ENCODE data around the gene METTL2B. TPM values are rescaled to one million over a fixed set of nuclear protein-coding genes. Genes with fewer than 3 reads are reported as not detected.
"Not testable (repeated sequence)": the region's sequence is repeated elsewhere in the genome, so short reads cannot be mapped to it uniquely, and the experiment has no call there.

Gene METTL2B
- total RNA-seq, 2 experiments from 2014 or later: 42.2 to 42.8 TPM

DNA sequence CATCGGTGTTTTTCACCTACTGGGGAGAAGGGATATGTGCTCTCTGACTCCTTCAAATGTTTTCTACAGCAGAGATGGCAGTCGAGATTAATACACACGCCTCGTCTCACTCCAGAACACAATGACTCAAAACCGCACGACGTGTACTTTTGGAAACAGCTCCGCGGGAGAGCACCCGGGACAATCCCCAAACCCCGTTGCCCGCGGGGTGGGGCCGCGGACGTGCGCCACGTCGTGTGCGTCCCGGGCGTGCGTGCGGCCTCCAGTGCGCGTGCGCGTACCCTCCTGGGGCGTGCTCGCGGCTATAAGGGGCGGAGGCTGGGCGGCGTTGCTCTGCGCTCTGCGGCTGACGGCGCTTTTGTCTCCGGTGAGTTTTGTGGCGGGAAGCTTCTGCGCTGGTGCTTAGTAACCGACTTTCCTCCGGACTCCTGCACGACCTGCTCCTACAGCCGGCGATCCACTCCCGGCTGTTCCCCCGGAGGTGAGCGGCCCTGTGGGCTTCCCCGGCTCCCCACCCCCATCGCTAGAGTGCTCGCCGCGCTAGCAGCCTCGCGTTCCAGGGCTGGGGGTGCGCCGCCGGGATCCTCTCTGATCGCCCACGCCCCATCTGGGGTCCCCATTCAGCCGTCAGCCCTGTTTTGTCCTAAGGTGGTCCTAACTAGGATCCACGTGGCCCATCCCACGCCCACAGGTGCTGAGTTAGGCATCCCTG, 20.8 kb upstream of the METTL2B start, which contains the start of gene HILPDA:
Gene HILPDA, plus strand, starts transcription at position 336 of the 712 bp plus-strand sequence. CDS start 1,391 bp downstream, outside the sequence.
- peaks cover 5% of the 10 kb centered on the region for H3K27me3 Mint-ChIP-seq
- peak within 1 kb of the TSS; percentile 96 for H3K4me3 Mint-ChIP-seq
- intact Hi-C loops (cut with micrococcal nuclease): loop anchor here (1.0 to 10.0 kb wide), 4 partner anchors 21 to 803 kb away; partner anchors contain the start of genes ATP6V1F, IMPDH1, METTL2B and SND1
- peak within 1 kb of the TSS; percentile 95 for H3K27ac Mint-ChIP-seq
- POLR2A ChIA-PET: interaction anchor here (0.8 to 1.3 kb wide), 4 partner anchors 10 to 45 kb away, joined by 3 to 4 read pairs (median 3); no protein-coding TSS in a partner anchor
- H3K4me1 Mint-ChIP-seq (ENCODE audit: low read depth): peaks cover 62% of the 10 kb centered on the region
- H3K9me3 Mint-ChIP-seq: no peaks in the 10 kb centered on the region
- peak; percentile 97 for DNase-seq
- CTCF ChIA-PET: interaction anchor here (0.6 to 1.8 kb wide), 9 partner anchors 11 to 471 kb away, joined by 3 to 26 read pairs (median 3); partner anchors contain the start of gene RBM28
- H3K36me3 Mint-ChIP-seq: peaks cover 33% of the 10 kb centered on the region

DNA sequence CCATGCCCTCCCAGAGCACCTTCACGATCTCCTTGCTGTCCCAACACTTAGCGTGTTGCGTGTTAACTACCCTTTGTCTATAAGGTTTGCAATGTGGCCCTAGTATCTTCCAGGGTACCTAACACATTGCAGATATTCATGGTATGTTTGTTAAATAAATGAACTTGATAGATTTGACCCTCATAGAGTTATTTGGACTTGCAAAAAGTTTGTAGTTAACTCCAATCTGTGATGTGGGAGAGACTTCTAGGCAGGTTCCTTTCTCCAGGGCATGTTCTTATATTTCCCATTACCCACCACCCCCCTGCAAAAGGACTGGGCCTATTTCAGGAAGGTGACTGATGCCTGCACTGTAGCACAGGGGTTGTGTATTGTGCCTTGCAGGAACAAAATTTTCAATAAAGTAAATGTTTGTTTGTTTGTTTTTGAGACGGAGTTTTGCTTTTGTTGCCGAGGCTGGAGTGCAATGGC, 20.3 kb upstream of the METTL2B start:
- intact Hi-C loops (cut with micrococcal nuclease): loop anchor here (5.0 to 10.0 kb wide), 2 partner anchors 409 to 804 kb away; partner anchors contain the start of genes ATP6V1F and SND1
- Mint-ChIP-seq H3K4me1 (ENCODE audit: low read depth) (peaks cover 57% of the 10 kb centered on the region), H3K27ac (peak overlapping the region; percentile 86), H3K9me3 (no peaks in the 10 kb centered on the region), H3K27me3 (peaks cover 5% of the 10 kb centered on the region), H3K36me3 (peaks cover 33% of the 10 kb centered on the region), H3K4me3 (peak overlapping the region; percentile 96)
- no peak for DNase-seq
- ChIA-PET POLR2A (no interaction called here), CTCF (interaction anchor here (1.5 to 1.8 kb wide), 3 partner anchors 12 to 30 kb away, joined by 3 to 26 read pairs (median 10); no protein-coding TSS in a partner anchor)

GRCh38 chr7:128457385-128457784, 19.2 kb upstream of the METTL2B start:
- H3K27ac Mint-ChIP-seq, H3K27me3 Mint-ChIP-seq, POLR2A ChIA-PET, H3K9me3 Mint-ChIP-seq, DNase-seq: not testable (repeated sequence)
- peaks cover 33% of the 10 kb centered on the region for H3K36me3 Mint-ChIP-seq
- intact Hi-C loops (cut with micrococcal nuclease): loop anchor here (5.0 to 10.0 kb wide), 2 partner anchors 407 to 805 kb away; partner anchors contain the start of genes ATP6V1F and SND1
- CTCF ChIA-PET: interaction anchor here (6.5 kb wide), 1 partner anchor 31 kb away, joined by 381 read pairs; no protein-coding TSS in a partner anchor
- peaks cover 46% of the 10 kb centered on the region for H3K4me1 Mint-ChIP-seq (ENCODE audit: low read depth)
- H3K4me3 Mint-ChIP-seq: peak overlapping the region; percentile 96

DNA sequence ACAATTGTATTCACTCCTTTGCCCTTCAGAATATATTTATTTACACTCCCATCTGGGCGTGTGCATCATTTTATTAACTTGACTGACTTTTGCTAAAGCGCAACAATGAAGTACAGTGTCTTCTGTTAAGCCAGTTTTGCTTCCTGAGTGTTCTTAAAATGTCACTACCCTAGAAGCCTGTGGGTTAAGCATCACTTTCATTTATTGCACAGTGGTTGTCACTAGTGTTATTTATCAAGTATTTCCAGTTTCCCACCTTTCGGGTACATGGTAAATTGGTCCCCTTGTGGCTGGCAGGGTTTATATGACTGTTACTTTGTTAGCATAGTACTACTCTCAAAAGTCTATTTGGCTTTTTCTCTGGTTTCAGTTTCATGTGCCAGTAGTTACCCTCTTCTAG, 17.6 kb upstream of the METTL2B start:
- DNase-seq: peak; percentile 59
- Mint-ChIP-seq H3K4me3 (peak overlapping the region; percentile 96), H3K36me3 (peaks cover 38% of the 10 kb centered on the region), H3K9me3 (no peaks in the 10 kb centered on the region), H3K27me3 (no peaks in the 10 kb centered on the region), H3K4me1 (ENCODE audit: low read depth) (peaks cover 41% of the 10 kb centered on the region), H3K27ac (peak overlapping the region; percentile 90)
- intact Hi-C loops (cut with micrococcal nuclease): loop anchor here (1.0 to 10.0 kb wide), 7 partner anchors 8 to 807 kb away; partner anchors contain the start of genes ATP6V1F and SND1
- ChIA-PET CTCF (interaction anchor here (0.6 to 6.5 kb wide), 6 partner anchors 10 to 573 kb away, joined by 3 to 381 read pairs (median 28); partner anchors contain the start of gene METTL2B), POLR2A (no interaction called here)

DNA sequence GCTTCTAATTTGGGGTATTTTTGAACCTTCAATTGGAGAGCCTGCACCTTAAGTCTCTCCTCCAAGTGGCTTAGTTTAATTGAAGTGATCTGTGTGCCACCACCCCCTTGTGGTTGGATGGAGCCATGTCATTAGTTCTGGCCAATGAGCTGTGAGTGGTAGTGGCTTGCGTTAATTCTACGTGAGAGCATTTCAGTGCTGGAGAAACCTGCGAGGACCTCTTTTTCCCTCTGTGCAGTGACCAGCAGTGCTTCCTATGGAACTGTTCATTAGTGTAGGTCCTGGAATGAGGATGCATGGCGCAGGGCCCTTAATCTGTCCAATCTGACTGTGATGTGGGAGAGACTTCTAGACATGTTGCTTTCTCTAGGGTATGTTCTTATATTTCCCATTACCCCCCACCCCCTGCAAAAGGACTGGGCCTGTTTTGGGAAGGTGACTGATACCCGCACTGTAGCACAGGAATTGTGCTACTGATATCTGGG, 17.1 kb upstream of the METTL2B start:
- ChIA-PET CTCF (interaction anchor here (0.6 to 6.5 kb wide), 11 partner anchors 11 to 573 kb away, joined by 3 to 381 read pairs (median 21); partner anchors contain the start of genes IMPDH1 and METTL2B), POLR2A (interaction anchor here (0.8 kb wide), 1 partner anchor 32 kb away, joined by 7 read pairs; no protein-coding TSS in a partner anchor)
- H3K9me3 Mint-ChIP-seq: no peaks in the 10 kb centered on the region
- peak overlapping the region; percentile 44 for H3K27ac Mint-ChIP-seq
- H3K4me3 Mint-ChIP-seq: peak overlapping the region; percentile 49
- H3K4me1 Mint-ChIP-seq (ENCODE audit: low read depth): peaks cover 37% of the 10 kb centered on the region
- H3K36me3 Mint-ChIP-seq: peaks cover 39% of the 10 kb centered on the region
- intact Hi-C loops (cut with micrococcal nuclease): loop anchor here (1.0 to 10.0 kb wide), 7 partner anchors 8 to 807 kb away; partner anchors contain the start of genes ATP6V1F and SND1
- peak; percentile 75 for DNase-seq
- no peaks in the 10 kb centered on the region for H3K27me3 Mint-ChIP-seq

GRCh38 chr7:128462460-128462859, 14.1 kb upstream of the METTL2B start:
- Mint-ChIP-seq H3K9me3 (no peaks in the 10 kb centered on the region), H3K27me3 (no peaks in the 10 kb centered on the region), H3K27ac (no peak overlapping the region), H3K4me1 (ENCODE audit: low read depth) (peaks cover 24% of the 10 kb centered on the region), H3K36me3 (peaks cover 26% of the 10 kb centered on the region), H3K4me3 (no peak overlapping the region)
- ChIA-PET CTCF (interaction anchor here (0.6 to 6.5 kb wide), 6 partner anchors 36 to 340 kb away, joined by 3 to 381 read pairs (median 22); no protein-coding TSS in a partner anchor), POLR2A (no interaction called here)
- intact Hi-C loops (cut with micrococcal nuclease): no loop called here
- no peak for DNase-seq

GRCh38 chr7:128463345-128463744, 13.2 kb upstream of the METTL2B start:
- H3K27ac Mint-ChIP-seq; DNase-seq; H3K9me3 Mint-ChIP-seq; CTCF ChIA-PET; H3K27me3 Mint-ChIP-seq; intact Hi-C loops (cut with micrococcal nuclease); H3K4me3 Mint-ChIP-seq; POLR2A ChIA-PET: not testable (repeated sequence)
- H3K36me3 Mint-ChIP-seq: peaks cover 19% of the 10 kb centered on the region
- peaks cover 16% of the 10 kb centered on the region for H3K4me1 Mint-ChIP-seq (ENCODE audit: low read depth)

DNA sequence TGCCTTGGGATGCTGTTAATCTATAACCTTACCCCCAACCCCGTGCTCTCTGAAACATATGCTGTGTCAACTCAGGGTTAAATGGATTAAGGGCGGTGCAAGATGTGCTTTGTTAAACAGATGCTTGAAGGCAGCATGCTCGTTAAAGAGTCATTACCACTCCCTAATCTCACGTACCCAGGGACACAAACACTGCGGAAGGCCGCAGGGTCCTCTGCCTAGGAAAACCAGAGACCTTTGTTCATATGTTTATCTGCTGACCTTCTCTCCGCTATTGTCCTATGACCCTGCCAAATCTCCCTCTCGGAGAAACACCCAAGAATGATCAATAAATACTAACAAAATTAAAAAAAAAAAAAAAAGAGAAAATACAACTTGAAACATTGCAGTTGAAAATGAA, 12.6 kb upstream of the METTL2B start:
- not testable (repeated sequence) for H3K27ac Mint-ChIP-seq

DNA sequence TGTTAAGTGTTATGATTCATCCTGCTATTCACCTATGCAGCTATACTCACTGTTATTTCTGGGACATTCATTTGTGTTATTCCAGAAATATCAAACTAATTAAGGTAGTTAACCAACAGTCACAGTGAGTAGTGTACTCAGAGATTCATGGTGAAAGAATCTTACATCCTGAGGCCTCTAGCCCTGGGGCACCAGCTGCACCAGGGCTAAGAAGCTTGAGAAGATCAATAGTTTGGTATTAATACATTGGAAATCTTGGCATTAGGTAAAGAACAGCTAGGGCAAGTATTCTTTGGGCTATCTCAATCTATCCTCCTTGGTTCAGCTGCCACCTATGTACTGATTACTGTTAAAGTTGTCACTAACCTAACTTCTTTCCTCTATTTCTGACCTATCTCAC, 9.7 kb upstream of the METTL2B start:
- H3K27ac Mint-ChIP-seq: not testable (repeated sequence)

More for the DNA sequence above, 12.6 kb upstream of the METTL2B start:
- peaks cover 10% of the 10 kb centered on the region for H3K4me1 Mint-ChIP-seq (ENCODE audit: low read depth)
- intact Hi-C loops (cut with micrococcal nuclease); H3K4me3 Mint-ChIP-seq; H3K9me3 Mint-ChIP-seq; H3K27me3 Mint-ChIP-seq; POLR2A ChIA-PET; CTCF ChIA-PET; DNase-seq: not testable (repeated sequence)
- H3K36me3 Mint-ChIP-seq: peaks cover 14% of the 10 kb centered on the region

DNA sequence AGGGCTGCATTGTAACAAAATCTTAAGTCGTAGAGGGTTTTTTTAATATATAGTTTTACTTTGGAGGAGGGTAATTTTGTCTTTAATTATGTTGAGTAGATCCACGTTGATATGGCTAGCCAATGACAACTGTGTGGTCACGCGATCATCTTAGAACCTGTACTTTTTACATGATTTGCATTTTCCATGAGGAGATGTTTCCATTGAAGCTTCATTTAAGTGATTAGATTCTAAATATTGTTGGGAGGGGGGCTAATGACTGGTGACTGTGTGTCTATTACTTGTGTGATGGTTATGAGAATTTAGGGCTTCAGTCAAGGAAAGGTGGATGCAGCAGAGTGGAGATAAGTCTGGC, 765 bp downstream of the METTL2B start:
- Mint-ChIP-seq H3K27ac (peak overlapping the region; percentile 91), H3K4me1 (ENCODE audit: low read depth) (peaks cover 31% of the 10 kb centered on the region), H3K4me3 (peak overlapping the region; percentile 91)
- POLR2A ChIA-PET, DNase-seq, H3K27me3 Mint-ChIP-seq, H3K9me3 Mint-ChIP-seq, H3K36me3 Mint-ChIP-seq, CTCF ChIA-PET: not testable (repeated sequence)
- intact Hi-C loops (cut with micrococcal nuclease): loop anchor here (2.0 to 5.0 kb wide), 3 partner anchors 23 to 405 kb away; partner anchors contain the start of gene HILPDA

More for the DNA sequence above, 9.7 kb upstream of the METTL2B start:
- POLR2A ChIA-PET; H3K4me1 Mint-ChIP-seq (ENCODE audit: low read depth); H3K9me3 Mint-ChIP-seq; intact Hi-C loops (cut with micrococcal nuclease); H3K4me3 Mint-ChIP-seq; DNase-seq; H3K27me3 Mint-ChIP-seq; CTCF ChIA-PET; H3K36me3 Mint-ChIP-seq: not testable (repeated sequence)

- H3K4me3 Mint-ChIP-seq, CTCF ChIA-PET, DNase-seq, H3K36me3 Mint-ChIP-seq, H3K9me3 Mint-ChIP-seq, POLR2A ChIA-PET, H3K27ac Mint-ChIP-seq, H3K27me3 Mint-ChIP-seq: not testable (repeated sequence)
- intact Hi-C loops (cut with micrococcal nuclease): loop anchor here (5.0 kb wide), 1 partner anchor 403 kb away; no protein-coding TSS in a partner anchor
- peaks cover 31% of the 10 kb centered on the region for H3K4me1 Mint-ChIP-seq (ENCODE audit: low read depth)
Measured at GRCh38 chr7:128479082-128479481, 2.5 kb downstream of the METTL2B start.

GRCh38 chr7:128488134-128488533, 11.6 kb downstream of the METTL2B start:
- H3K4me1 Mint-ChIP-seq (ENCODE audit: low read depth); H3K4me3 Mint-ChIP-seq; intact Hi-C loops (cut with micrococcal nuclease); H3K27ac Mint-ChIP-seq; POLR2A ChIA-PET; H3K27me3 Mint-ChIP-seq; DNase-seq; CTCF ChIA-PET; H3K9me3 Mint-ChIP-seq: not testable (repeated sequence)
- peaks cover 26% of the 10 kb centered on the region for H3K36me3 Mint-ChIP-seq
